ENCODE data around the gene GPR84. TPM values are rescaled to one million over a fixed set of nuclear protein-coding genes. Genes with fewer than 3 reads are reported as not detected.

GPR84 gene
- total RNA-seq, 1 donor from 2014 or later, result not detected

DNA sequence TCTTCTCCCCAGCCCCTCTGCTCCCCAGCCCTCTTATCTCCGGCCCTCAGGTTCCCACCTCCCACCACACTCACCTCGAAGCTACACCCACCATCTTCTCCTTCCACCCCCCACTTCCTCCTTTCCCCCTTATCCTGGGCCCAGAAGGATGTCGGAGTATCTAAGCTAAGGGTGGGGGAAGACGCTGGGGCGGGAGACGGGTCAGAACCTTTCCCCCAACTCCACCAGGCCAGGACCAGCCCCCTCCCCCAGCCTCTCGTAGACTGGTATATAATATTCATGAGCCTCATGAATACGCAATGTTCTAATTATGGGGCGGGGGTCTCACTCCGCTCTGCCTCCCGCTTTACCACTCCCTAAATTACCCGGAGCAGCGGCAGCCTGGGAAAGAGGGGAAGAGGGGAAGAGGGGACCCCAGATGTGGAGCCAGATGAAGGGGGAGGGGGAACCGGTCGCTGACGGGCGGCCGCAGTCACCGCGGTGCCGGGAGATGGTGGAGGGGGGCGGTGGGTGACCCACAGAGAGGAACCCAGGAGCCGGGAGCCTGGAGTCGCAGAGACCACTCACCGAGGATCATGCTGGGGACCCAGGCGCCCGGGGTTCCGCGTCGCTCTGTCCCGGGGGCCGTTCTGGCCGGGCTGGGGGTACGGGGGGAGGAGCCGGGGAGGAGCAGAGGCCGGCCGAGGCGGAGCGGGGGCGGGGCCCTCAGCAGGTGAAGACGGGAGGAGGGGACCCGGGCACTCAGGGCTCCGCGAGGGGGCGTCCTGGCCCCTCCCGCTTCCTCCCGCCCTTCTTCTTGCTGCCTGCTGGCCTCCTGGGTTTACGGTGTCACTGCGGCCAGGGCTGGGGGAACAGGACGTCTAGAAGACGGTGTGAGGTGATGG, 26.6 kb upstream of the GPR84 start:
- Mint-ChIP-seq H3K27me3 (ENCODE audit: low read depth) (peaks cover 3% of the 10 kb centered on the region), H3K4me3 (peak overlapping the region; percentile 87), H3K36me3 (ENCODE audit: low read depth) (no peaks in the 10 kb centered on the region), H3K4me1 (peaks cover 44% of the 10 kb centered on the region), H3K27ac (ENCODE audit: unreplicated experiment) (no peak overlapping the region), H3K9me3 (no peaks in the 10 kb centered on the region)
- DNase-seq (ENCODE audit: low read depth, low spot score), result peak; percentile 41
- TF ChIP-seq, protein P1, sequence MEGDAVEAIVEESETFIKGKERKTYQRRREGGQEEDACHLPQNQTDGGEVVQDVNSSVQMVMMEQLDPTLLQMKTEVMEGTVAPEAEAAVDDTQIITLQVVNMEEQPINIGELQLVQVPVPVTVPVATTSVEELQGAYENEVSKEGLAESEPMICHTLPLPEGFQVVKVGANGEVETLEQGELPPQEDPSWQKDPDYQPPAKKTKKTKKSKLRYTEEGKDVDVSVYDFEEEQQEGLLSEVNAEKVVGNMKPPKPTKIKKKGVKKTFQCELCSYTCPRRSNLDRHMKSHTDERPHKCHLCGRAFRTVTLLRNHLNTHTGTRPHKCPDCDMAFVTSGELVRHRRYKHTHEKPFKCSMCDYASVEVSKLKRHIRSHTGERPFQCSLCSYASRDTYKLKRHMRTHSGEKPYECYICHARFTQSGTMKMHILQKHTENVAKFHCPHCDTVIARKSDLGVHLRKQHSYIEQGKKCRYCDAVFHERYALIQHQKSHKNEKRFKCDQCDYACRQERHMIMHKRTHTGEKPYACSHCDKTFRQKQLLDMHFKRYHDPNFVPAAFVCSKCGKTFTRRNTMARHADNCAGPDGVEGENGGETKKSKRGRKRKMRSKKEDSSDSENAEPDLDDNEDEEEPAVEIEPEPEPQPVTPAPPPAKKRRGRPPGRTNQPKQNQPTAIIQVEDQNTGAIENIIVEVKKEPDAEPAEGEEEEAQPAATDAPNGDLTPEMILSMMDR (conservative IDR thresholded peaks at IDR 0.05), result peak; percentile 37

DNA sequence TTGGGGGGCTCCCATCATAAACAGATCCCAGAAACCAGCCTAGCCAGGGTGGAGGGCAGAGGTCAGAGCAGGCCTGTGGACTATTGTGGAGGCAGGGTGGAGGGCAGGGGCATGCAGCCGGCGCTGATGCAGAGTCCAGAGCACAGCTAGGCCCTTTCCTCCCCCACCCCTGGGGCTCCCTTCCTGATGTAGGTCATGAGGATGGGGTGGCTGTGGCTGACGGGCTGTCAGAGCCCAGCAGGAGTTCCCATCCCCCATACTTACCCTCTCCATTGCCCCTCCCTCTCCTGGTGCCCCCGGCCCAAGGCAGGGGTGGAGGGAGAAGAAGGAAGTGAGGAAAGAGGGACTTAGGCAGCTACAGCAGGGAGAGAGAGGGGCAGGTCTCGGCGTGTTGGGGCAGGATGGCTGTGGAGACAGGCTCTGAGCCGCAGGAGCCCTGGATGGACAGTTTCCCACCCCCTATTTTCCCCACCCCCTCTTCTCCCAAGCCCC, 25.9 kb upstream of the GPR84 start:
- TF ChIP-seq, protein P1 (conservative IDR thresholded peaks at IDR 0.05), result no peak
- peak overlapping the region; percentile 76 for H3K4me3 Mint-ChIP-seq
- H3K36me3 Mint-ChIP-seq (ENCODE audit: low read depth), result no peaks in the 10 kb centered on the region
- H3K27ac Mint-ChIP-seq (ENCODE audit: unreplicated experiment), result no peak overlapping the region
- DNase-seq (ENCODE audit: low read depth, low spot score), result no peak
- H3K4me1 Mint-ChIP-seq, result peaks cover 45% of the 10 kb centered on the region
- no peaks in the 10 kb centered on the region for H3K9me3 Mint-ChIP-seq
- H3K27me3 Mint-ChIP-seq (ENCODE audit: low read depth), result peaks cover 3% of the 10 kb centered on the region

GRCh38 chr12:54389607-54390175, 25.4 kb upstream of the GPR84 start:
- Mint-ChIP-seq H3K27me3 (ENCODE audit: low read depth) (peaks cover 3% of the 10 kb centered on the region), H3K9me3 (no peaks in the 10 kb centered on the region), H3K4me1 (peaks cover 49% of the 10 kb centered on the region), H3K4me3 (peak overlapping the region; percentile 76), H3K36me3 (ENCODE audit: low read depth) (no peaks in the 10 kb centered on the region), H3K27ac (ENCODE audit: unreplicated experiment) (no peak overlapping the region)
- TF ChIP-seq, protein P1 (conservative IDR thresholded peaks at IDR 0.05), result no peak
- no peak for DNase-seq (ENCODE audit: low read depth, low spot score)

- TF ChIP-seq, protein P1 (conservative IDR thresholded peaks at IDR 0.05), result no peak
- no peak overlapping the region for H3K27ac Mint-ChIP-seq (ENCODE audit: unreplicated experiment)
- peaks cover 51% of the 10 kb centered on the region for H3K4me1 Mint-ChIP-seq
- H3K4me3 Mint-ChIP-seq, result peak overlapping the region; percentile 76
- H3K36me3 Mint-ChIP-seq (ENCODE audit: low read depth), result no peaks in the 10 kb centered on the region
- peaks cover 3% of the 10 kb centered on the region for H3K27me3 Mint-ChIP-seq (ENCODE audit: low read depth)
- no peaks in the 10 kb centered on the region for H3K9me3 Mint-ChIP-seq
- no peak for DNase-seq (ENCODE audit: low read depth, low spot score)
Observed at GRCh38 chr12:54389134-54389508, 24.8 kb upstream of the GPR84 start.

- peak overlapping the region; percentile 65 for H3K4me3 Mint-ChIP-seq
- H3K27me3 Mint-ChIP-seq (ENCODE audit: low read depth), result no peaks in the 10 kb centered on the region
- peak overlapping the region; percentile 23 for H3K27ac Mint-ChIP-seq (ENCODE audit: unreplicated experiment)
Observed at GRCh38 chr12:54388237-54389133, 24.2 kb upstream of the GPR84 start.

More at GRCh38 chr12:54388237-54389133, 24.2 kb upstream of the GPR84 start:
- no peak for DNase-seq (ENCODE audit: low read depth, low spot score)
- Mint-ChIP-seq H3K4me1 (peaks cover 49% of the 10 kb centered on the region), H3K36me3 (ENCODE audit: low read depth) (no peaks in the 10 kb centered on the region), H3K9me3 (no peaks in the 10 kb centered on the region)
- TF ChIP-seq, protein P1 (conservative IDR thresholded peaks at IDR 0.05), result no peak
